Esophagus muscularis mucosa (tissue), 4 donors: Measurements from ENCODE around the gene DCAF4. TPM values are rescaled to one million over a fixed set of nuclear protein-coding genes. Genes with fewer than 3 reads are reported as not detected.

Experiments used
- DNase-seq: peaks from one replicate; pipeline ENCODE4 v3.0.0-alpha.2; 2017; ENCODE audit errors: extremely low spot score
- H3K27ac ChIP-seq, 4 donors: fragments of 200-600 bp; sonication (generic); replicated peaks in 1 of 4; 1 replicate in 3 of 4; 2 replicates in 1 of 4; pipeline ENCODE4 v1.5.1; 2016 to 2019; ENCODE audit warnings: mild to moderate bottlenecking in 1 of 4
- H3K27me3 ChIP-seq, 4 donors: fragments of 200-600 bp; sonication (generic); one replicate each; pipeline versions ENCODE4 v1.5.1 to v1.6.0; 2016 to 2019
- H3K36me3 ChIP-seq, 4 donors: fragments of 200-600 bp; sonication (generic); one replicate each; pipeline ENCODE4 v1.5.1; 2016 to 2019
- H3K4me1 ChIP-seq, 4 donors: fragments of 200-600 bp; sonication (generic); one replicate each; pipeline ENCODE4 v1.5.1; 2016 to 2019
- H3K4me3 ChIP-seq, 4 donors: fragments of 200-600 bp; sonication (generic); 1 replicate in 2 of 4; 2 replicates in 2 of 4; pipeline ENCODE4 v1.5.1; 2016 to 2019; ENCODE audit warnings: mild to moderate bottlenecking in 4 of 4, moderate library complexity in 1 of 4
- H3K9me3 ChIP-seq, 4 donors: fragments of 200-600 bp; sonication (generic); 1 replicate in 3 of 4; 2 replicates in 1 of 4; pipeline ENCODE4 v1.5.1; 2016 to 2019
- EP300 ChIP-seq: sonication (generic); formaldehyde crosslinking; IDR thresholded peaks from one replicate; pipeline ENCODE4 v1.6.1; 2017; ENCODE audit warnings: antibody characterized with exemption
- POLR2A ChIP-seq: fragments of 450-650 bp; IDR thresholded peaks from one replicate; pipeline ENCODE4 v1.6.1; 2017; ENCODE audit warnings: antibody characterized with exemption, moderate library complexity, mild to moderate bottlenecking, low read depth
- POLR2AphosphoS5 ChIP-seq, 2 donors: sonication (generic); formaldehyde crosslinking; IDR thresholded peaks; one replicate each; pipeline ENCODE4 v1.6.1; 2017; ENCODE audit warnings: antibody characterized with exemption in 2 of 2
- WGBS: methylation state at CpG from one replicate; pipeline ENCODE4 v1.1.5; 2018; 5-methylcytosine and 5-hydroxymethylcytosine counted together
- intact Hi-C: fragments of 100-400 bp; cut with DNase I; formaldehyde crosslinking; loops from one replicate; pipeline ENCODE4 v1.15.1; 2023
- total RNA-seq, 4 donors: library from RNA; depleted of rRNA; stranded (reverse); fragments of >200 nt; gene quantifications; one replicate each; pipeline versions ENCODE4 v1.1.0 to v1.2.1, GENCODE V29; 2016
- TF ChIP-seq, protein P1 (sequence below), 3 experiments: fragments of 200-600 bp in 2 of 3; fragments of 450-650 bp in 1 of 3; sonication (generic) in 2 of 3; IDR thresholded peaks; one replicate each; pipeline ENCODE4 v1.5.1; 2017 to 2019; ENCODE audit warnings: antibody characterized with exemption in 3 of 3, mild to moderate bottlenecking in 2 of 3, moderate library complexity in 1 of 3

Gene DCAF4
- total RNA-seq, 4 donors from 2014 or later = 10.9 to 18.7 (median 14.7) TPM

DNA sequence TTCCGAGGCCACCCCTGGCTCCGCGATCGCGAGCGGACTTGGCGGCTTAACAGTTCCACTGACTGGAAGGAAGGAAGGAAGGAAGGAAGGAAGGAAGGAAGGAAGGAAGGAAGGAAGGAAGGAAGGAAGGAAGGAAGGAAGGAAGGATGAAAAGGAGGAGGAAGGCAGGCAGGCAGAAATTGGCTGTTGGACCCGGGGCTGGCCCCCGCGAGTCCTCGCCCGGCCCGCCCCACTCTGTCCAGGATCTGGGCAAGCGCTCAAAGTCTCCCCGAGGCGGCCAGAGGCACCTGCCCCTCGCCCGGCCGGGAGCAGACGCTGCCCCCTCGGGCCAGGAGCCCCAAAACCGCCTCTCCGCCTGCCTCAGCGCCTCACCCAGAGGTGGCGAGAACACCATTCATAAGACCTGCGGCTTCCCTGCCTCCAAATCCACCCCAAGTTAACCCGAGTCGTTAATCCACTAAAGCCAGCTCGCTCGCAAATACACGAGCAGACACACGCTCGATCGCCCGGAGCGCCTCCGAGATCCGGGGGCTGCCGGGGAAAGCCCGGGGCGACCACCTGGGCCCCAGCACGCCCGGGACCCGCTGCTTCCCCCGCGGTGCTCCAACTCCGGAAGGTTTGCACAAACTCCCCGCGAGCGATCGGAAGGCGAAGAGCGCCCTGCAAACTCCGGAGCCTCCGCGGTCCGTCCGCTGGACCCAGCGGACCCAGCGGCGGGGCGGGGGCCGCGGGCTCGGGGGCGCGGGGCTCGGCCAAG lies 33.2 kb upstream of the DCAF4 start:
- Histone ChIP-seq H3K27ac (peak overlapping the region; percentile 47 to 76 (median 70)), H3K27me3 (peaks cover 0 to 47% (median 6%) of the 10 kb centered on the region in 4 donors), H3K36me3 (no peaks in the 10 kb centered on the region), H3K4me3 (peak overlapping the region; percentile 77 to 85 (median 83)), H3K9me3 (no peaks in the 10 kb centered on the region), H3K4me1 (peaks cover 21 to 41% (median 32%) of the 10 kb centered on the region in 4 donors)
- no peak for TF ChIP-seq POLR2AphosphoS5 (IDR thresholded peaks at IDR 0.05)
- no peak for TF ChIP-seq EP300
- TF ChIP-seq, protein P1, sequence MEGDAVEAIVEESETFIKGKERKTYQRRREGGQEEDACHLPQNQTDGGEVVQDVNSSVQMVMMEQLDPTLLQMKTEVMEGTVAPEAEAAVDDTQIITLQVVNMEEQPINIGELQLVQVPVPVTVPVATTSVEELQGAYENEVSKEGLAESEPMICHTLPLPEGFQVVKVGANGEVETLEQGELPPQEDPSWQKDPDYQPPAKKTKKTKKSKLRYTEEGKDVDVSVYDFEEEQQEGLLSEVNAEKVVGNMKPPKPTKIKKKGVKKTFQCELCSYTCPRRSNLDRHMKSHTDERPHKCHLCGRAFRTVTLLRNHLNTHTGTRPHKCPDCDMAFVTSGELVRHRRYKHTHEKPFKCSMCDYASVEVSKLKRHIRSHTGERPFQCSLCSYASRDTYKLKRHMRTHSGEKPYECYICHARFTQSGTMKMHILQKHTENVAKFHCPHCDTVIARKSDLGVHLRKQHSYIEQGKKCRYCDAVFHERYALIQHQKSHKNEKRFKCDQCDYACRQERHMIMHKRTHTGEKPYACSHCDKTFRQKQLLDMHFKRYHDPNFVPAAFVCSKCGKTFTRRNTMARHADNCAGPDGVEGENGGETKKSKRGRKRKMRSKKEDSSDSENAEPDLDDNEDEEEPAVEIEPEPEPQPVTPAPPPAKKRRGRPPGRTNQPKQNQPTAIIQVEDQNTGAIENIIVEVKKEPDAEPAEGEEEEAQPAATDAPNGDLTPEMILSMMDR (IDR thresholded peaks at IDR 0.05) = no peak
- no peak for TF ChIP-seq POLR2A
- intact Hi-C loops = loop anchor here (10.0 kb wide), 1 partner anchor 178 kb away; no protein-coding TSS in a partner anchor
- WGBS = under 1% methylated on average over 41 of the region's 68 CpGs
- no peak for DNase-seq

DNA sequence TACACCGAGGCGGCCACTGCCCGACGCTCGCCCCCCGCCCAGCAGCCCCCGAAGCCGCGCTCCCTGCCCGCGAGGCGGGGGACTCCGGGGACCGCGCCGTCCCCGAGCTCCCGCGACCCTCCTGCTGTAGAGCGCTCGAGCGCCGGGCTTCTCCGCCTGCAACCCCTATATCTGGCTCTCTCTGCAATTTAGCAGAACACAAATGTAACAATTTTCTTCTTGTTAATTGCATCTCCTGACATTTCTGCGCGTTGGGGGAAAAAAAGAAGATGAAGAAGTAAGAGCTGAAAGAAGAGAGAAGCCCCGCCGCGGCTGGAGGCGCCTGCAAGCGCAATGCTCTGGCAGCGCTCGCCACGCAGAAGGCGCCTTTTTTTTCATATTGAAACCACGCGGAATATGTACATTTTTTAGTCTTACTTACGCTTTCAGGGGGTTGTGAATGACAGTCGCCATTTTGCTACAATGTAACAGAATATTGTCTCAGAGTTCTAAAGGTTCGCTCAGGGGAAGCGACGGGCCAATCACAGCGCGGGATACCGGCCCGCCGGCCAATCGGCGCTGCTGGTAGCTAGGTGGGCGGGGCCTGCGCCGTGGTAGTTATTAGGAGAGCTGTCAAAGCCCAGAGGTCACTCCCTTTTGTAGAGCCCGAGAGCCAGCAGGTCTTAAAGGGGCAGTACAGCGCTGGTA lies 32.5 kb upstream of the DCAF4 start, which contains the start of gene DPF3:
Gene DPF3, minus strand, starts transcription at position 466 of the 687 bp plus-strand sequence. Its CDS starts 13 bp downstream, at position 453.
- peak; percentile 99 for DNase-seq
- H3K4me1 ChIP-seq = peaks cover 21 to 41% (median 32%) of the 10 kb centered on the region in 4 donors
- peak within 1 kb of the TSS; percentile 77 to 85 (median 83) for H3K4me3 ChIP-seq
- no peaks in the 10 kb centered on the region for H3K36me3 ChIP-seq
- WGBS = under 1% methylated on average over 30 of the region's 54 CpGs
- TF ChIP-seq EP300 (no peak), POLR2A (no peak), POLR2AphosphoS5 (IDR thresholded peaks at IDR 0.05) (peak; percentile 67 to 82)
- TF ChIP-seq, protein P1 (IDR thresholded peaks at IDR 0.05) = no peak
- H3K9me3 ChIP-seq = no peaks in the 10 kb centered on the region
- H3K27me3 ChIP-seq = peaks cover 0 to 47% (median 6%) of the 10 kb centered on the region in 4 donors
- H3K27ac ChIP-seq = peak within 1 kb of the TSS; percentile 49 to 76 (median 70)
- intact Hi-C loops = loop anchor here (10.0 kb wide), 1 partner anchor 179 kb away; no protein-coding TSS in a partner anchor

DNA sequence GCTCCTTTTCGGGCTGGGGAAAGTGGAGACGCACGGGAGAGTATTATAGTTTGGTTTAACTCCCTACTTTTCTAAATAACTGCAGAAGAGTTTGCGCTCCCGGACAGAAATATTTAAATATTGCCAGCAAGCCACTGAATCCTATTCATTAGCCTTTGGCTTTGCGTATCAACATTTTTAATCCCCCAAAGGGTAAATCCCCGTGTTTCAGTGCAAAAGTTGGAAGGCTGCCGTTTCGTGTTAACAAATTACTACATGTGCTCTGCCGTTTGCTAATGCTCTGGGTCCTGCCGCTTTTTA lies 32.0 kb upstream of the DCAF4 start:
- 0% methylated on average over 11 of the region's 11 CpGs for WGBS
- intact Hi-C loops = loop anchor here (10.0 kb wide), 1 partner anchor 179 kb away; no protein-coding TSS in a partner anchor
- H3K27ac ChIP-seq = peak overlapping the region; percentile 49 to 73 (median 54)
- no peaks in the 10 kb centered on the region for H3K9me3 ChIP-seq
- DNase-seq = no peak
- peak overlapping the region; percentile 77 to 85 (median 83) for H3K4me3 ChIP-seq
- H3K36me3 ChIP-seq = no peaks in the 10 kb centered on the region
- H3K4me1 ChIP-seq = peaks cover 21 to 41% (median 32%) of the 10 kb centered on the region in 4 donors
- TF ChIP-seq, protein P1 (IDR thresholded peaks at IDR 0.05) = no peak
- TF ChIP-seq POLR2AphosphoS5 (IDR thresholded peaks at IDR 0.05) = no peak
- peaks cover 0 to 44% (median 6%) of the 10 kb centered on the region in 4 donors for H3K27me3 ChIP-seq

DNA sequence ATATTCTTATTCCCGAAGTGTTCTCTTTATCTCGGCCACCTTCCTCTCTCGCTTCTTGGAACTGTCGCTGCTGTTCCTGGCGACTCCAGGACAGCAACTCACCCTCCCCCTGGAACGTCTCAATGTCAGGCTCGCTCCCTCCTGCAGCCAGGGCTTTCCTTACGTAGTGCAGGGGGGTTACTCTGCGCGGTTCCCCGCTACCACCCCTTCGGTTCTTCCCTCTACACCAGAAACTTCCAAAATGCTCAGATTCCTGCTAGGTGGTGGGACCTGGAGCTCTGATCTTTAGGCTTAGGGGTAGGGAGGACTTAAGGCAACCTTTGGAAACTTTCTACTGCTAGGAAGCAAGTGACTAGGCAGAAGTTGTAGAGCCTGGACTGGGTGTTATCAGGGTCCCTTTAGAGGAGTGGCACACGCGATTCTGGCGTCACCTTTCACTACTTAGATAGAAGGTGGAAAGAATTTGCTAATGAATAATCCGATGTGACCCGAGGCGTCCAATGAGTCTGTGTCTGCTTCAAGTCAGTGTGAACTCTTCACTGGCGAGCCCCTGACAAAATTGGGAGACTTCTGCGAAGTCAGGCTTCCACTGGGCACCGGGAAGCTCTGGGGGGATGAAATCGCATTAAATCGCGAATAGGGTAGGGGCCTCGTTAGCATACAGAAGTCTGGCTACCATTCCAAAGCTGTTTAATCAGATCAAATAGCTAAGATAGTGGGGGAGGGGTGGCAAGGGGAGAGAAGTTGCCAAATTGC lies 31.5 kb upstream of the DCAF4 start:
- H3K36me3 ChIP-seq = no peaks in the 10 kb centered on the region
- peak overlapping the region; percentile 49 to 73 (median 54) for H3K27ac ChIP-seq
- peaks cover 0 to 38% (median 6%) of the 10 kb centered on the region in 4 donors for H3K27me3 ChIP-seq
- peak overlapping the region; percentile 77 to 85 (median 83) for H3K4me3 ChIP-seq
- no peaks in the 10 kb centered on the region for H3K9me3 ChIP-seq
- TF ChIP-seq, protein P1 (IDR thresholded peaks at IDR 0.05) = no peak
- TF ChIP-seq POLR2A = no peak
- TF ChIP-seq POLR2AphosphoS5 (IDR thresholded peaks at IDR 0.05) = no peak
- no peak for TF ChIP-seq EP300
- DNase-seq = no peak
- H3K4me1 ChIP-seq = peaks cover 21 to 41% (median 32%) of the 10 kb centered on the region in 4 donors
- 10% methylated on average over 25 of the region's 25 CpGs for WGBS
- intact Hi-C loops = loop anchor here (10.0 kb wide), 1 partner anchor 180 kb away; no protein-coding TSS in a partner anchor
